PC-3 (cell line): ENCODE data around the gene ABCA2.

Experiments
- EZH2 ChIP-seq: fragments of 300-600 bp; sonication (generic); IDR thresholded peaks from one replicate; pipeline ENCODE4 v1.6.1; 2017; ENCODE audit warnings: antibody characterized with exemption, mild to moderate bottlenecking, low read length; ENCODE audit not compliant: unreplicated experiment
- EZH2phosphoT487 ChIP-seq: fragments of 300-600 bp; sonication (generic); IDR thresholded peaks from 2 replicates; pipeline ENCODE4 v1.6.1; 2018; ENCODE audit warnings: mild to moderate bottlenecking, antibody characterized with exemption, low read length, borderline replicate concordance
- TF ChIP-seq, protein P1 (sequence below): fragments of 300-600 bp; sonication (generic); conservative IDR thresholded peaks from 2 replicates; pipeline ENCODE4 v1.5.1; 2017; ENCODE audit warnings: antibody characterized with exemption, low read depth, mild to moderate bottlenecking, low read length

DNA sequence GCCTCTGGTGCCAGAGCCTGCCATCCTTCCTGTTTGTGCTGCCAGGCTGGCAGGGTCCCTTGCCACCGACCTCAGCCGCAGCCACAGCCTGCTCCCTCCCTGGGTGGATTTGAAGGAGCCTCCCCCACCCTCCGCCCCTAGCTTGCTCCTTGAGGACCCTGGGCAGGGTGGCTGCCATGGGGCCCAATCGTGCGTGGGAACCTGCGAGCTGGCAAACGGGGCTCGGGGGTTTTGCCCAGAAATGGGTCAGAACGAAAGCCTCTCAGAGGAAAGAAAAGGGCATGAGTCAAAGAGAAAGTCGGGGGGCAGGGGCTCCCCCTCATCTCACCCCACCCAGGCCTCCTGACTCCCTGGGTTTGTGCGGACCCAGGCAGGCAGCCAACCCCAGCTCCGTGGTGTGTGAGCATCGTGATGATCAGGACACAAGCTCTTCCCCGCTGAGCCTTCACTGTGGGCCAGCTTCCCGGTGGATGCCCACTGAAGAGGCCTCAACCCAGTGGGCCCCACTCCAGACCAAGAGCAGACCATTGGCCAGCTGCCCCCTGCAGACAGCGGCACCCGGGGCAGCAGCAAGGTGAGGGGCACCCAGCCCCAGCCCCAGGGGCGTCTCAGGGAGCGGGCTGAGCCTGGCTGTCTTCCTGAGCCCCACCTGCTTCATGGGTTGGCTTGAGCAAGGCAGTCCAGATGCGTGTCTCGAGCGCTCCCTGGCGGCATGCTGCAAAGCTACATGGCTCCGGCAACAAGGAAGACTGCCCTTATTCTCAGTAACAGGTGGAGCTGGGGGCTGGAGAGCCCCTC is 6.9 kb upstream of the ABCA2 start:
- TF ChIP-seq EZH2phosphoT487: no peak
- TF ChIP-seq, protein P1, sequence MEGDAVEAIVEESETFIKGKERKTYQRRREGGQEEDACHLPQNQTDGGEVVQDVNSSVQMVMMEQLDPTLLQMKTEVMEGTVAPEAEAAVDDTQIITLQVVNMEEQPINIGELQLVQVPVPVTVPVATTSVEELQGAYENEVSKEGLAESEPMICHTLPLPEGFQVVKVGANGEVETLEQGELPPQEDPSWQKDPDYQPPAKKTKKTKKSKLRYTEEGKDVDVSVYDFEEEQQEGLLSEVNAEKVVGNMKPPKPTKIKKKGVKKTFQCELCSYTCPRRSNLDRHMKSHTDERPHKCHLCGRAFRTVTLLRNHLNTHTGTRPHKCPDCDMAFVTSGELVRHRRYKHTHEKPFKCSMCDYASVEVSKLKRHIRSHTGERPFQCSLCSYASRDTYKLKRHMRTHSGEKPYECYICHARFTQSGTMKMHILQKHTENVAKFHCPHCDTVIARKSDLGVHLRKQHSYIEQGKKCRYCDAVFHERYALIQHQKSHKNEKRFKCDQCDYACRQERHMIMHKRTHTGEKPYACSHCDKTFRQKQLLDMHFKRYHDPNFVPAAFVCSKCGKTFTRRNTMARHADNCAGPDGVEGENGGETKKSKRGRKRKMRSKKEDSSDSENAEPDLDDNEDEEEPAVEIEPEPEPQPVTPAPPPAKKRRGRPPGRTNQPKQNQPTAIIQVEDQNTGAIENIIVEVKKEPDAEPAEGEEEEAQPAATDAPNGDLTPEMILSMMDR: peak; percentile 83
- TF ChIP-seq EZH2: no peak
